Prostate gland (tissue), 2 donors: ENCODE data around the gene ST8SIA6. TPM values are rescaled to one million over a fixed set of nuclear protein-coding genes. Genes with fewer than 3 reads are reported as not detected.
"Not testable (repeated sequence)": the region's sequence is repeated elsewhere in the genome, so short reads cannot be mapped to it uniquely, and the experiment has no call there.

ENCODE experiments used
- DNase-seq: peaks from one replicate; pipeline ENCODE4 v3.0.0-alpha.2; 2019; ENCODE audit warnings: low spot score
- H3K27ac ChIP-seq, 2 donors: fragments of 200-600 bp; sonication (generic); 2 replicates each; pipeline ENCODE4 v1.5.1; 2017 to 2019
- H3K27me3 ChIP-seq: fragments of 200-600 bp; sonication (generic); replicated peaks from 2 replicates; pipeline ENCODE4 v1.5.1; 2019; ENCODE audit not compliant: insufficient read depth
- H3K36me3 ChIP-seq, 2 donors: fragments of 200-600 bp; sonication (generic); 1 replicate in 1 of 2; 2 replicates in 1 of 2; pipeline versions ENCODE4 v1.5.1 to v1.8.1; 2017 to 2019
- H3K4me1 ChIP-seq: fragments of 200-600 bp; sonication (generic); replicated peaks from 2 replicates; pipeline ENCODE4 v1.5.1; 2019
- H3K4me3 ChIP-seq, 2 donors: fragments of 200-600 bp; sonication (generic); 2 replicates each; pipeline ENCODE4 v1.5.1; 2017 to 2019
- H3K9me3 ChIP-seq: fragments of 200-600 bp; sonication (generic); 2 replicates; pipeline ENCODE4 v1.5.1; 2017
- POLR2A ChIP-seq: fragments of 450-650 bp; IDR thresholded peaks from one replicate; pipeline ENCODE4 v1.6.1; 2016; ENCODE audit warnings: antibody characterized with exemption, mild to moderate bottlenecking
- POLR2AphosphoS5 ChIP-seq: sonication (generic); formaldehyde crosslinking; IDR thresholded peaks from one replicate; pipeline ENCODE4 v1.6.1; 2017; ENCODE audit warnings: antibody characterized with exemption
- WGBS: methylation state at CpG from one replicate; pipeline ENCODE4 v1.1.5; 2018; 5-methylcytosine and 5-hydroxymethylcytosine counted together
- intact Hi-C: fragments of 100-400 bp; cut with DNase I; formaldehyde crosslinking; loops from one replicate; pipeline ENCODE4 v1.14.2; 2022
- total RNA-seq, 2 donors: library from RNA; depleted of rRNA; stranded (reverse); fragments of >200 nt; gene quantifications; one replicate each; pipeline ENCODE4 v1.1.0, GENCODE V29; 2016
- TF ChIP-seq, protein P1 (sequence below), 4 experiments: fragments of 200-600 bp in 2 of 4; fragments of 450-650 bp in 2 of 4; sonication (generic) in 2 of 4; IDR thresholded peaks; 1 replicate in 3 of 4; 2 replicates in 1 of 4; pipeline ENCODE4 v1.5.1; 2016 to 2019; ENCODE audit warnings: antibody characterized with exemption in 4 of 4, mild to moderate bottlenecking in 2 of 4, moderate library complexity in 2 of 4

The ST8SIA6 gene
- total RNA-seq, 2 donors from 2014 or later, result 1.1 to 5.6 TPM

DNA sequence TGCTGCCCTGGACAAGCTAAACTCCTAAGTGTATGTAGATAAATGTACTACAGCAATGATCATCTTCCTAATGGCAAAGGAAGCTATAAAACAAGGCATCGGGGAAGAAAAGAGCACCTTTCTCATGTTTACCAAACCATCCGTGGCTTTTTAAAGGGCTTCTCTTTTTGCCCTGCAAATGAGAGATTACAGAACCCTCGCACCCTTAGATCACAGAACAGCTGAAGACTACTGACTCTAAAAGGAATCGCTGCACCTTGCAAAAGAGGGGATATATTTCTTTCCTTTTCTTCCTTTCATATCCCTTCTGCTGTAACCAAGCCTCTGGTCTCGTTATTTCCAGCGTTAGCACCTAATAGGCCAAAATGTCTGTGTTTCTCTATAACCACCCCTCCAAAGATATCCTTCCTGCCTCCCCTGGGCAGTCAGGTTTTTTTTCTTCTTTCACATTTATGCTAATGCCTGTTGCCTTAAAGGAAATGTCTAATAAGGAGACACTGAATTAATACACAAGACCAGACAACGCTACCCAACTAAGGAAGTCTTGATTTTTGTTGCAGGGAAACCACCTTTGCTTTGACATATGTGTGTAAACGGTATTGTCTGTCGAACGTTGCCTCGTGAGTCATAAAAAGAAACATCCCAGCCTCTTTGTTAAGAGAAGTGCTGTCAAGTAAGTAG, 10.5 kb downstream of the ST8SIA6 start:
- no peak for TF ChIP-seq POLR2A
- no peak for TF ChIP-seq POLR2AphosphoS5
- WGBS, result 26% methylated on average over 11 of the region's 11 CpGs

DNA sequence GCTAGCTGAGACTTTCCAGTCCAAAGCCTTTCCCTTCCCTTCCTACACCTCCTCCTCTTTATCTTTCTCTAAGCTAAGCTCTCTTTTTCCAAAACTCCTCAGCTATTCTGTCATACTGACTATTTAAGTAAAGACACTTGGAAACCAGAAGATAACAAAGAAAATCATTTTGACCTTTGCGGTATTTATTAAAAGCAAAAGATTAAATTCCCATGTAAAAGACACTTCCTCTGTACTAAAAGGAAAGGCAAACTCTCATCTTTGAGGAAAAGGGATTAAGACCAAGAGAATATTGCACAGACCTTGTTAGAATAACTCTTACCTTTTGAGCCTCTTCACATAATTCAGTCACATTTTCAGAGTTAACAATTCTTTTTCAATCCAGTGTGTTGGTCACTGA, 15.8 kb downstream of the ST8SIA6 start:
- TF ChIP-seq POLR2A, result no peak
- TF ChIP-seq POLR2AphosphoS5, result no peak
- TF ChIP-seq, protein P1, sequence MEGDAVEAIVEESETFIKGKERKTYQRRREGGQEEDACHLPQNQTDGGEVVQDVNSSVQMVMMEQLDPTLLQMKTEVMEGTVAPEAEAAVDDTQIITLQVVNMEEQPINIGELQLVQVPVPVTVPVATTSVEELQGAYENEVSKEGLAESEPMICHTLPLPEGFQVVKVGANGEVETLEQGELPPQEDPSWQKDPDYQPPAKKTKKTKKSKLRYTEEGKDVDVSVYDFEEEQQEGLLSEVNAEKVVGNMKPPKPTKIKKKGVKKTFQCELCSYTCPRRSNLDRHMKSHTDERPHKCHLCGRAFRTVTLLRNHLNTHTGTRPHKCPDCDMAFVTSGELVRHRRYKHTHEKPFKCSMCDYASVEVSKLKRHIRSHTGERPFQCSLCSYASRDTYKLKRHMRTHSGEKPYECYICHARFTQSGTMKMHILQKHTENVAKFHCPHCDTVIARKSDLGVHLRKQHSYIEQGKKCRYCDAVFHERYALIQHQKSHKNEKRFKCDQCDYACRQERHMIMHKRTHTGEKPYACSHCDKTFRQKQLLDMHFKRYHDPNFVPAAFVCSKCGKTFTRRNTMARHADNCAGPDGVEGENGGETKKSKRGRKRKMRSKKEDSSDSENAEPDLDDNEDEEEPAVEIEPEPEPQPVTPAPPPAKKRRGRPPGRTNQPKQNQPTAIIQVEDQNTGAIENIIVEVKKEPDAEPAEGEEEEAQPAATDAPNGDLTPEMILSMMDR (IDR thresholded peaks at IDR 0.05), result no peak
- Histone ChIP-seq H3K36me3 (no peaks in the 10 kb centered on the region), H3K4me3 (no peak overlapping the region), H3K27me3 (no peaks in the 10 kb centered on the region), H3K9me3 (no peaks in the 10 kb centered on the region), H3K4me1 (no peaks in the 10 kb centered on the region), H3K27ac (no peak overlapping the region)
- 61% methylated on average over 1 of the region's 1 CpG for WGBS
- intact Hi-C loops, result no loop called here
- DNase-seq, result no peak

More for the DNA sequence above, 10.5 kb downstream of the ST8SIA6 start:
- no peak overlapping the region for H3K4me3 ChIP-seq
- H3K27ac ChIP-seq, result peak overlapping the region; percentile 62 to 79
- H3K36me3 ChIP-seq, result no peaks in the 10 kb centered on the region
- no peaks in the 10 kb centered on the region for H3K9me3 ChIP-seq
- H3K27me3 ChIP-seq, result no peaks in the 10 kb centered on the region
- H3K4me1 ChIP-seq, result no peaks in the 10 kb centered on the region
- DNase-seq, result no peak
- intact Hi-C loops, result no loop called here

DNA sequence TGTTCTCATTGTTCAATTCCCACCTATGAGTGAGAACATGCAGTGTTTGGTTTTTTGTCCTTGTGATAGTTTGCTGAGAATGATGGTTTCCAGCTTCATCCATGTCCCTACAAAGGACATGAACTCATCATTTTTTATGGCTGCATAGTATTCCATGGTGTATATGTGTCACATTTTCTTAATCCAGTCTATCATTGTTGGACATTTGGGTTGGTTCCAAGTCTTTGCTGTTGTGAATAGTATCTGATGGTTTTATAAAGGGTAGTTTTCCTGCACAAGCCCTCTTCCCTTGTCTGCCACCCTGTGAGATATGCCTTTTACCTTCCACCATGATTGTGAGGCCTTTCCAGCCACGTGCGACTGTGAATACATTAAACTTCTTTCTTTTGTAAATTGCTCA, 17.8 kb downstream of the ST8SIA6 start:
- H3K27me3 ChIP-seq, H3K4me3 ChIP-seq, H3K27ac ChIP-seq, H3K4me1 ChIP-seq, intact Hi-C loops, DNase-seq, H3K9me3 ChIP-seq, H3K36me3 ChIP-seq: not testable (repeated sequence)
- WGBS, result 95% methylated on average over 2 of the region's 2 CpGs

DNA sequence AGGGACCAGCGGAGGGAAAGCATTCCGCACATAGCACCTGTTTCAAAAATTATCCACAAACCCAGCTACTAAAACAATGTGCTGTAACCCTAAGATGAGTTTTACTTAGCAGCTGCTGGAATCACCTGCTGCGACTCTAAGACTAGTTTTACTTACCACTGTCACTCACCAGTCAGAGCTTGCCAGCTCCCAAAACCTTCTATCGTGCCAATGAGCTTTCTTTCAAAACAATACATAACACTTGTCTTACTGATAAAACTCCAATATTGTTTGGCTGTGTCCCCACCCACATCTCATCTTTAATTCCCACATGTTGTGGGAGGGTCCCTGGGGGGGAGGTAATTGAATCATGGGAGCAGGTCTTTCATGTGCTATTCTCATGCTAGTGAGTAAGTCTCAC, 18.4 kb downstream of the ST8SIA6 start:
- intact Hi-C loops, result no loop called here
- Histone ChIP-seq H3K9me3 (no peaks in the 10 kb centered on the region), H3K4me3 (no peak overlapping the region), H3K36me3 (no peaks in the 10 kb centered on the region), H3K4me1 (no peaks in the 10 kb centered on the region), H3K27ac (no peak overlapping the region), H3K27me3 (no peaks in the 10 kb centered on the region)
- TF ChIP-seq, protein P1 (IDR thresholded peaks at IDR 0.05), result no peak
- TF ChIP-seq POLR2AphosphoS5, result no peak
- no peak for TF ChIP-seq POLR2A
- DNase-seq, result no peak
- 95% methylated on average over 4 of the region's 4 CpGs for WGBS

DNA sequence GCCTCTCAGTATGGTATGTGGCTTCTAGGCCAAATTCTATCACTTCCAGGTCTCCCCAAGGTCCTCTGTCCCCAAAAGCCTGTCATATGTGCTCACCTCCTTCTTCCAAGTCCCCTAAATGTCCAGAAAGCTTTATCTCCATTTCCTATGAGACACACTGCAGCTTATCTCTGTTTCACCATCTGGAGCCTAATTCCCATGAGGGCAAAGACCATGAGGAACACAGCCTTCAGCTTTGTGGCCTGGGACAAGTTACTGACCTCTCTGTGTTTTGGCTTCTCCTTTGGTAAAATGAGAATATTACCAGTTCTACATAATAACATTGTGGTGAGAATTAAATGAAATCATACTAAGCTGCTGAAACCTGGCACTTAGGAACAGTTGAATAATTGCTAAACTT, 19.2 kb downstream of the ST8SIA6 start:
- Histone ChIP-seq H3K4me1 (no peaks in the 10 kb centered on the region), H3K4me3 (no peak overlapping the region), H3K36me3 (no peaks in the 10 kb centered on the region), H3K27me3 (no peaks in the 10 kb centered on the region), H3K27ac (no peak overlapping the region), H3K9me3 (no peaks in the 10 kb centered on the region)
- intact Hi-C loops, result no loop called here
- DNase-seq, result no peak
- TF ChIP-seq POLR2AphosphoS5 (no peak), POLR2A (no peak)
- TF ChIP-seq, protein P1 (IDR thresholded peaks at IDR 0.05), result no peak

DNA sequence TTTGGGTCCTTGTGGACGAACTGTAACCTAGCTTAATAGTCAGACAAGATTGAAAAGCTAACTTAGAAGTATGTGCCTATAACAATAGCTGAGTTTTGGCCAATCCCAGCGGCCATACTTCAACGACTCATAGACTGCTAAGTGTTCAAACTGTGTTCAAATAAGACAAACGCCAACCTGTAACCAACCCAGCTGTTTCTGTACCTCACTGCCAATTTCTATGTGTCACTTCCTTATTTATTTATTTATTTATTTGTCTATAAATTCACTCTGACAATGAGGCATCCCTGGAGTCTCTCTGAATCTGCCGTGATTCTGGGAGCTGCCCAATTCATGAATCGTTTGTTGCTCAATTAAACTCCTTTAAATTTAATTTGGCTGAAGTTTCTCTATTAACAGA, 21.7 kb downstream of the ST8SIA6 start:
- intact Hi-C loops, result no loop called here
- no peaks in the 10 kb centered on the region for H3K9me3 ChIP-seq
- H3K36me3 ChIP-seq, result no peaks in the 10 kb centered on the region
- H3K27ac ChIP-seq, result no peak overlapping the region
- no peaks in the 10 kb centered on the region for H3K27me3 ChIP-seq
- TF ChIP-seq POLR2A (no peak), POLR2AphosphoS5 (no peak)
- TF ChIP-seq, protein P1 (IDR thresholded peaks at IDR 0.05), result no peak
- 55% methylated on average over 6 of the region's 6 CpGs for WGBS
- no peaks in the 10 kb centered on the region for H3K4me1 ChIP-seq
- no peak overlapping the region for H3K4me3 ChIP-seq
- no peak for DNase-seq
